Measurements from ENCODE around the gene GRPR. TPM values are rescaled to one million over a fixed set of nuclear protein-coding genes. Genes with fewer than 3 reads are reported as not detected.

The GRPR gene
- total and polyA plus RNA-seq, 4 donors: 0.08 TPM; not detected in 3

DNA sequence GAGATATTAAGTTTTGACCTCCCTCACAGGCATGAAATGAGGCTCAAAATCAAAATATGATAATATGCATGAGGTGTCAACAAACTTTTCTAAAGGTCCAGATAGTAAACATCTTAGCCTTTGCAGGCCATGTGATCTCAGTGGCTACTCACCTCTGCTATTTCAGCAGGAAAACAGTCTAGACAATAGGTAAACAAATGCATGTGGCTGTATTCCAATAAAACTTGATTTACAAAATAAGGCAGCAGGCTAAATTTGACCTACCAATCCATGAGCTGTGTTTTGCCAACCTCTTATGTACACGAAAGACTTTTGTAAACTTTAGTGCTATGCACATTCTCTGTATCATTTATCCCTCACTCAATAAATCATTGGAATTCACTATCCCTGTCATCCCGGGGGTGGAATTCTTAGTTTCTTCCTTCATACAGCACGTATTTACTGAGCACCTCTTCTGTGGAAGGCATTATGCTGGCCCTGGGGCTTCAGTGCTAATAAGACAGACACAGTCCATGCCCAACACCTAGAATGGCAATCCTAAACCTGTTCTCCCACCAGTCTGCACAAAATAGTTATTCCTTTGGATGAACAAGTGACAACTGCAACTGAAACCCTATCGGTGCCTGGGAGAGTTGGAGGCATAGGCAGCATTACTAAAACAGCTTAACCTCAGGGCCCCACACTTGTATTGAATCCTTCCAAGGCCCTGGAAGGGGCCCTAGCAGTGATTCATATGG, 63.8 kb downstream of the GRPR start (continued):
- TF ChIP-seq, protein P1, sequence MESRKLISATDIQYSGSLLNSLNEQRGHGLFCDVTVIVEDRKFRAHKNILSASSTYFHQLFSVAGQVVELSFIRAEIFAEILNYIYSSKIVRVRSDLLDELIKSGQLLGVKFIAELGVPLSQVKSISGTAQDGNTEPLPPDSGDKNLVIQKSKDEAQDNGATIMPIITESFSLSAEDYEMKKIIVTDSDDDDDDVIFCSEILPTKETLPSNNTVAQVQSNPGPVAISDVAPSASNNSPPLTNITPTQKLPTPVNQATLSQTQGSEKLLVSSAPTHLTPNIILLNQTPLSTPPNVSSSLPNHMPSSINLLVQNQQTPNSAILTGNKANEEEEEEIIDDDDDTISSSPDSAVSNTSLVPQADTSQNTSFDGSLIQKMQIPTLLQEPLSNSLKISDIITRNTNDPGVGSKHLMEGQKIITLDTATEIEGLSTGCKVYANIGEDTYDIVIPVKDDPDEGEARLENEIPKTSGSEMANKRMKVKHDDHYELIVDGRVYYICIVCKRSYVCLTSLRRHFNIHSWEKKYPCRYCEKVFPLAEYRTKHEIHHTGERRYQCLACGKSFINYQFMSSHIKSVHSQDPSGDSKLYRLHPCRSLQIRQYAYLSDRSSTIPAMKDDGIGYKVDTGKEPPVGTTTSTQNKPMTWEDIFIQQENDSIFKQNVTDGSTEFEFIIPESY (IDR thresholded peaks at IDR 0.05): no peak

DNA sequence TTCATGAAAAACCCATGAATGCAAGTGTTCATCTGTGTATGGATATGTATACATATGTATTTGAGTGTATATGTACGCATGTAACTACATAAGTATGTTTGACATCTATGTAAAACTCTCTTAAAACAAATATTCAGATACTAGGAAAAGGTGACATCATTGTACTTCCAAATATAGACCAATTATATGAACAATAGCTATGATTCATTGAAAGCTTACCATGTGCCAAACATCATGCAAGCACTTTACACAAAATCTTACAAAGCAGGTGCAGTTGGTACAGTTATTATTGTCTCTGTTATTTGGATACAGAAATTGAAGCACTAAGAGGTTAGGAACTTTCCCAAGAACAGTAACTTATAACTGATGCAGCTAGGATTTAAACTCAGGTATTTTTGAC, 65.3 kb downstream of the GRPR start:
- Histone ChIP-seq H3K27ac (ENCODE audit: low read depth in 1 of 2, low read length in 2 of 2) (no peak overlapping the region), H3K9ac (ENCODE audit: low read depth in 1 of 2, low read length in 2 of 2) (no peak overlapping the region), H3K4me3 (ENCODE audit: low read depth in 1 of 3, low read length in 3 of 3) (no peak overlapping the region), H3K36me3 (ENCODE audit: control insufficient read depth in 4 of 4, insufficient read depth in 3 of 4, low read depth in 1 of 4, low read length in 3 of 4) (no peaks in the 10 kb centered on the region), H3K4me1 (ENCODE audit: control insufficient read depth in 4 of 4, insufficient read depth in 4 of 4, low read length in 3 of 4) (peaks cover 0 to 4% (median 1%) of the 10 kb centered on the region in 4 donors), H3K9me3 (ENCODE audit: control insufficient read depth in 4 of 4, low read length in 3 of 4) (no peaks in the 10 kb centered on the region), H3K27me3 (ENCODE audit: control insufficient read depth in 4 of 4, insufficient read depth in 4 of 4, low read length in 3 of 4) (no peaks in the 10 kb centered on the region)
- TF ChIP-seq FOXA2 (IDR thresholded peaks at IDR 0.05) (no peak), RXRA (IDR thresholded peaks at IDR 0.05) (no peak), NR2F2 (IDR thresholded peaks at IDR 0.05) (no peak), YY1 (IDR thresholded peaks at IDR 0.05) (no peak), EGR1 (IDR thresholded peaks at IDR 0.05; ENCODE audit: low read depth in 2 of 2) (no peak), HNF4G (IDR thresholded peaks at IDR 0.05) (no peak), SP1 (IDR thresholded peaks at IDR 0.05) (no peak), TAF1 (conservative IDR thresholded peaks at IDR 0.05) (no peak), HNF4A (conservative IDR thresholded peaks at IDR 0.05) (no peak), GABPA (IDR thresholded peaks at IDR 0.05 in 1 of 2, conservative IDR thresholded peaks at IDR 0.05 in 1 of 2) (no peak), RAD21 (IDR thresholded peaks at IDR 0.05) (no peak)
- TF ChIP-seq, protein P2, sequence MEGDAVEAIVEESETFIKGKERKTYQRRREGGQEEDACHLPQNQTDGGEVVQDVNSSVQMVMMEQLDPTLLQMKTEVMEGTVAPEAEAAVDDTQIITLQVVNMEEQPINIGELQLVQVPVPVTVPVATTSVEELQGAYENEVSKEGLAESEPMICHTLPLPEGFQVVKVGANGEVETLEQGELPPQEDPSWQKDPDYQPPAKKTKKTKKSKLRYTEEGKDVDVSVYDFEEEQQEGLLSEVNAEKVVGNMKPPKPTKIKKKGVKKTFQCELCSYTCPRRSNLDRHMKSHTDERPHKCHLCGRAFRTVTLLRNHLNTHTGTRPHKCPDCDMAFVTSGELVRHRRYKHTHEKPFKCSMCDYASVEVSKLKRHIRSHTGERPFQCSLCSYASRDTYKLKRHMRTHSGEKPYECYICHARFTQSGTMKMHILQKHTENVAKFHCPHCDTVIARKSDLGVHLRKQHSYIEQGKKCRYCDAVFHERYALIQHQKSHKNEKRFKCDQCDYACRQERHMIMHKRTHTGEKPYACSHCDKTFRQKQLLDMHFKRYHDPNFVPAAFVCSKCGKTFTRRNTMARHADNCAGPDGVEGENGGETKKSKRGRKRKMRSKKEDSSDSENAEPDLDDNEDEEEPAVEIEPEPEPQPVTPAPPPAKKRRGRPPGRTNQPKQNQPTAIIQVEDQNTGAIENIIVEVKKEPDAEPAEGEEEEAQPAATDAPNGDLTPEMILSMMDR (IDR thresholded peaks at IDR 0.05; ENCODE audit: low read depth, low read length, missing input control): no peak
- TF ChIP-seq, protein P3, sequence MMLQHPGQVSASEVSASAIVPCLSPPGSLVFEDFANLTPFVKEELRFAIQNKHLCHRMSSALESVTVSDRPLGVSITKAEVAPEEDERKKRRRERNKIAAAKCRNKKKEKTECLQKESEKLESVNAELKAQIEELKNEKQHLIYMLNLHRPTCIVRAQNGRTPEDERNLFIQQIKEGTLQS (IDR thresholded peaks at IDR 0.05): no peak
- TF ChIP-seq, protein P1 (IDR thresholded peaks at IDR 0.05): no peak
- TF ChIP-seq, protein P4, sequence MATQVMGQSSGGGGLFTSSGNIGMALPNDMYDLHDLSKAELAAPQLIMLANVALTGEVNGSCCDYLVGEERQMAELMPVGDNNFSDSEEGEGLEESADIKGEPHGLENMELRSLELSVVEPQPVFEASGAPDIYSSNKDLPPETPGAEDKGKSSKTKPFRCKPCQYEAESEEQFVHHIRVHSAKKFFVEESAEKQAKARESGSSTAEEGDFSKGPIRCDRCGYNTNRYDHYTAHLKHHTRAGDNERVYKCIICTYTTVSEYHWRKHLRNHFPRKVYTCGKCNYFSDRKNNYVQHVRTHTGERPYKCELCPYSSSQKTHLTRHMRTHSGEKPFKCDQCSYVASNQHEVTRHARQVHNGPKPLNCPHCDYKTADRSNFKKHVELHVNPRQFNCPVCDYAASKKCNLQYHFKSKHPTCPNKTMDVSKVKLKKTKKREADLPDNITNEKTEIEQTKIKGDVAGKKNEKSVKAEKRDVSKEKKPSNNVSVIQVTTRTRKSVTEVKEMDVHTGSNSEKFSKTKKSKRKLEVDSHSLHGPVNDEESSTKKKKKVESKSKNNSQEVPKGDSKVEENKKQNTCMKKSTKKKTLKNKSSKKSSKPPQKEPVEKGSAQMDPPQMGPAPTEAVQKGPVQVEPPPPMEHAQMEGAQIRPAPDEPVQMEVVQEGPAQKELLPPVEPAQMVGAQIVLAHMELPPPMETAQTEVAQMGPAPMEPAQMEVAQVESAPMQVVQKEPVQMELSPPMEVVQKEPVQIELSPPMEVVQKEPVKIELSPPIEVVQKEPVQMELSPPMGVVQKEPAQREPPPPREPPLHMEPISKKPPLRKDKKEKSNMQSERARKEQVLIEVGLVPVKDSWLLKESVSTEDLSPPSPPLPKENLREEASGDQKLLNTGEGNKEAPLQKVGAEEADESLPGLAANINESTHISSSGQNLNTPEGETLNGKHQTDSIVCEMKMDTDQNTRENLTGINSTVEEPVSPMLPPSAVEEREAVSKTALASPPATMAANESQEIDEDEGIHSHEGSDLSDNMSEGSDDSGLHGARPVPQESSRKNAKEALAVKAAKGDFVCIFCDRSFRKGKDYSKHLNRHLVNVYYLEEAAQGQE (IDR thresholded peaks at IDR 0.05): no peak
- WGBS: 0% methylated on average over 1 of the region's 1 CpG
- DNase-seq (ENCODE audit: low spot score): no peak
